Mucosa of descending colon (tissue), 3 donors: ENCODE results near the gene CGB2. TPM values are rescaled to one million over a fixed set of nuclear protein-coding genes. Genes with fewer than 3 reads are reported as not detected.

Source experiments
- ATAC-seq: fragments of 200-7000 bp; cut with Tn5 transposase; one replicate; pipeline ENCODE4 v1.9.1; 2020; ENCODE audit warnings: mild to moderate bottlenecking, moderate library complexity
- DNase-seq, 3 donors: peaks; one replicate each; pipeline ENCODE4 v3.0.0-alpha.2; 2020
- H3K36me3 ChIP-seq: fragments of 200-600 bp; one replicate; pipeline ENCODE4 v1.8.0; 2021; ENCODE audit warnings: low read depth, mild to moderate bottlenecking
- H3K4me1 ChIP-seq: fragments of 200-600 bp; one replicate; pipeline ENCODE4 v1.8.0; 2021; ENCODE audit warnings: low read depth, mild to moderate bottlenecking
- H3K4me3 ChIP-seq: fragments of 200-600 bp; one replicate; pipeline ENCODE4 v1.8.0; 2021; ENCODE audit warnings: mild to moderate bottlenecking
- H3K9me3 ChIP-seq: fragments of 200-600 bp; one replicate; pipeline ENCODE4 v1.8.0; 2021; ENCODE audit warnings: mild to moderate bottlenecking
- CTCF ChIP-seq: fragments of 200-600 bp; IDR thresholded peaks from one replicate; pipeline ENCODE4 v1.8.0; 2022; ENCODE audit warnings: antibody characterized with exemption, mild to moderate bottlenecking
- intact Hi-C, 2 donors: fragments of 100-400 bp; cut with DNase I in 1 of 2; cut with micrococcal nuclease in 1 of 2; formaldehyde crosslinking; loops; one replicate each; pipeline versions ENCODE4 v1.11.0 to v1.11.1; 2022; cut with DNase I, micrococcal nuclease
- microRNA-seq: library from miRNA; unstranded; fragments of <30 nt; microRNA quantifications from one replicate; pipeline ENCODE4, GENCODE V29; 2019
- total RNA-seq, 3 donors: library from RNA; stranded (reverse); fragmentation: NEBNext Ultra II Directional in 2 of 3; extraction: Animal tissue kit (Norgen Biotek cat#: 25700) in 2 of 3; gene quantifications; one replicate each; pipeline versions ENCODE4 v1.2.1 to v1.2.4, GENCODE V29; 2021 to 2023
- donor health status: DM: no; HTN: no; CAD: no; lungs with moderate emphysema.
- donor health status: DM: no; HTN: no; CAD: no.
- donor health status: DM: no; HTN: yes; CAD: no.

The CGB2 gene
- total RNA-seq, 3 donors from 2014 or later: not detected

- no peak for DNase-seq
- no peaks in the 10 kb centered on the region for H3K4me1 ChIP-seq
- peaks cover 5% of the 10 kb centered on the region for H3K36me3 ChIP-seq
- H3K4me3 ChIP-seq: no peak overlapping the region
- no peak for ATAC-seq
- H3K9me3 ChIP-seq: no peaks in the 10 kb centered on the region
- intact Hi-C loops: no loop called here
- no peak for TF ChIP-seq CTCF
Measured at GRCh38 chr19:49080392-49080791, 48.7 kb downstream of the CGB2 start.

- DNase-seq (no peak), ATAC-seq (no peak)
- no peak for TF ChIP-seq CTCF
- peaks cover 2% of the 10 kb centered on the region for H3K4me1 ChIP-seq
- H3K9me3 ChIP-seq: no peaks in the 10 kb centered on the region
- H3K4me3 ChIP-seq: no peak overlapping the region
- intact Hi-C loops: no loop called here
- peaks cover 5% of the 10 kb centered on the region for H3K36me3 ChIP-seq
Measured at GRCh38 chr19:49081273-49081672, 49.6 kb downstream of the CGB2 start.

Small RNA genes within 50 kb of the gene (microRNA-seq; reads per million reads assigned to microRNA genes)
- not detected for gene MIR6798

Other genes with a start within 250 kb of the CGB2 start
- 10 to 100 TPM; 46.6 to 82.6 (median 57.4) TPM for gene BCAT2, start 220.9 kb upstream of the CGB2 start, total RNA-seq
- gene HSD17B14, start 195.4 kb upstream of the CGB2 start, total RNA-seq: 10 to 100 TPM in 1 of 3 donors, 1 to 10 TPM in 2; 2.4 to 10.1 (median 2.4) TPM
- 10 to 100 TPM in 2 of 3 donors, 1 to 10 TPM in 1; 4.6 to 30.2 (median 21.5) TPM for gene PLEKHA4, start 163.3 kb upstream of the CGB2 start, total RNA-seq
- 10 to 100 TPM; 31.8 to 47.7 (median 44.6) TPM for gene PPP1R15A, start 159.5 kb upstream of the CGB2 start, total RNA-seq
- under 1 TPM in 1 of 3 donors, not detected in 2; 0.32 TPM for gene TULP2, start 133.1 kb upstream of the CGB2 start, total RNA-seq
- gene NUCB1, start 131.6 kb upstream of the CGB2 start, total RNA-seq: 100 to 1,000 TPM; 171 to 219 (median 205) TPM
- under 1 TPM in 1 of 3 donors, not detected in 2; 0.52 TPM for gene DHDH, start 98.2 kb upstream of the CGB2 start, total RNA-seq
- gene BAX, start 77.0 kb upstream of the CGB2 start, total RNA-seq: 100 to 1,000 TPM in 2 of 3 donors, 10 to 100 TPM in 1; 90.2 to 128 (median 125) TPM
- 1,000 to 10,000 TPM; 1,659 to 1,792 (median 1,691) TPM for gene FTL, start 66.6 kb upstream of the CGB2 start, total RNA-seq
- 10 to 100 TPM; 40.1 to 49.3 (median 40.2) TPM for gene GYS1, start 38.6 kb upstream of the CGB2 start, total RNA-seq
- 10 to 100 TPM; 47.4 to 68.8 (median 57.3) TPM for gene RUVBL2, start 38.0 kb upstream of the CGB2 start, total RNA-seq
- under 1 TPM in 1 of 3 donors, not detected in 2; 0.65 TPM for gene LHB, start 14.8 kb upstream of the CGB2 start, total RNA-seq
- gene CGB3, start 7.6 kb upstream of the CGB2 start, total RNA-seq: not detected
- gene CGB1, start 5.0 kb downstream of the CGB2 start, total RNA-seq: not detected
- not detected for gene CGB5, start 12.0 kb downstream of the CGB2 start, total RNA-seq
- gene CGB8, start 17.2 kb downstream of the CGB2 start, total RNA-seq: not detected
- gene CGB7, start 25.9 kb downstream of the CGB2 start, total RNA-seq: not detected
- gene NTF4, start 32.9 kb downstream of the CGB2 start, total RNA-seq: not detected
- not detected for gene KCNA7, start 40.8 kb downstream of the CGB2 start, total RNA-seq
- 100 to 1,000 TPM; 136 to 257 (median 200) TPM for gene SNRNP70, start 53.6 kb downstream of the CGB2 start, total RNA-seq
- gene LIN7B, start 82.5 kb downstream of the CGB2 start, total RNA-seq: 10 to 100 TPM in 2 of 3 donors, 1 to 10 TPM in 1; 7.2 to 20.4 (median 11.7) TPM
- gene C19orf73, start 87.3 kb downstream of the CGB2 start, total RNA-seq: 1 to 10 TPM; 1.8 to 3.2 (median 2.1) TPM
- 10 to 100 TPM; 15.1 to 21.4 (median 19.6) TPM for gene PPFIA3, start 87.7 kb downstream of the CGB2 start, total RNA-seq
- gene HRC, start 123.5 kb downstream of the CGB2 start, total RNA-seq: 1 to 10 TPM in 2 of 3 donors, under 1 TPM in 1; 0.73 to 1.9 (median 1.2) TPM
- 100 to 1,000 TPM; 182 to 398 (median 274) TPM for gene TRPM4, start 125.9 kb downstream of the CGB2 start, total RNA-seq